HEK293 (cell line): Measurements from ENCODE around the gene BBS9.

Experiments used
- CTCF ChIP-seq: fragments of 450-650 bp; formaldehyde crosslinking; IDR thresholded peaks from 2 replicates; pipeline ENCODE4 v1.5.1; 2016; ENCODE audit warnings: missing biosample characterization, missing genetic modification characterization
- ZNF221 ChIP-seq: fragments of 450-650 bp; formaldehyde crosslinking; IDR thresholded peaks from 2 replicates; pipeline ENCODE4 v1.5.1; 2017; ENCODE audit warnings: missing biosample characterization, missing genetic modification characterization, borderline replicate concordance
- ZNF335 ChIP-seq: fragments of 450-650 bp; formaldehyde crosslinking; conservative IDR thresholded peaks from 2 replicates; pipeline ENCODE4 v1.5.1; 2016; ENCODE audit warnings: missing biosample characterization, missing genetic modification characterization
- ZNF394 ChIP-seq: fragments of 450-650 bp; formaldehyde crosslinking; IDR thresholded peaks from 2 replicates; pipeline ENCODE4 v1.5.1; 2016; ENCODE audit warnings: missing biosample characterization, missing genetic modification characterization, mild to moderate bottlenecking, moderate library complexity, borderline replicate concordance
- ZNF560 ChIP-seq: fragments of 450-650 bp; formaldehyde crosslinking; IDR thresholded peaks from 2 replicates; pipeline ENCODE4 v1.5.1; 2017; ENCODE audit warnings: missing biosample characterization, missing genetic modification characterization, borderline replicate concordance
- ZNF600 ChIP-seq: fragments of 450-650 bp; formaldehyde crosslinking; IDR thresholded peaks from 2 replicates; pipeline ENCODE4 v1.5.1; 2016; ENCODE audit warnings: missing biosample characterization, missing genetic modification characterization
- ZSCAN5A ChIP-seq: fragments of 450-650 bp; formaldehyde crosslinking; IDR thresholded peaks from 2 replicates; pipeline ENCODE4 v1.5.1; 2016; ENCODE audit warnings: missing biosample characterization, missing genetic modification characterization

- TF ChIP-seq ZNF600 (tag by site-specific recombination) (no peak), ZNF560 (tag by site-specific recombination) (no peak), CTCF (no peak), ZNF335 (tag by site-specific recombination) (no peak), ZNF394 (tag by site-specific recombination) (no peak), ZNF221 (tag by site-specific recombination) (no peak), ZSCAN5A (tag by site-specific recombination) (no peak)
Measured at GRCh38 chr7:33500703-33501701, 371.6 kb downstream of the BBS9 start.
